GM18907 (cell line): ENCODE results near the gene NPIPB2.

Experiments
- ATAC-seq: cut with Tn5 transposase; IDR thresholded peaks from one replicate; pipeline ENCODE4 v1.9.1; 2021; ENCODE audit warnings: mild to moderate bottlenecking, moderate library complexity; ENCODE audit not compliant: unreplicated experiment

NPIPB2 gene

DNA sequence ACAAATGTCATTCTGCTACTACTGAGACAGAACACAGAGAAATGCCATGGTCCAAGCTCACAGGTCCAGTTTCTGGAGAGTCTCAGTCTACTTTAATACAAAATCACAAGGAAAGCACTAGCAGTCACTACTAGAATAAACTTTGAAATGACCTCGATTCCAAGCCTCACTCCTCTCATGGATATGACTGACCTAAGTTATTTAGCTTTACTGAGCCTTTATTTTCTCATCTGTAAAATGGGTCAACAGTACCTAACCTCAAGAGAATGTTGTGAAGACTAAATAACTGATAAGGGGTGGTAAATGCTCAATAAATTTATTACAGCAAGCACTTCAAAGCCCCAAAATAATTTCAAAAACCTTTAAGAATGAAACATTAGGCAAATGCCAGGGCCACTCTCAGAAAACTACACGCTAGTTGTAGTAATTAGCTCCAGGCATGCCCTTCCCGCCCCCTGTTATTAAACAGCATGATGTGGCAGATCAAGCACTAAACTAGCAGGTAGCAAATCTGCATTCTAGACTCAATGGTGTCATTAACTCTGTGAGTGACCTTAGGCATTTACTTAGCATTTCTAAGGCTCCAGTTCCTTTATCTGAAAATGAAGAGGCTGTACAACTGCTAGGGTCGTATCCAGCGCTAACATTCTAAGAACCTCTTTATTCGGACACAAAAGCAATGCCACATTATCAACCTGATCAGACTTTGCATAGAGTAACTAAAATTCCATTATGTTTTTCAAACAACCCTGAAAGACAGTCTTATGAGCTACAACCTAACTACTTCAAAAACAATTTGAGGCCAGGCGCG is 34.5 kb downstream of the NPIPB2 start:
- ATAC-seq: no peak

GRCh38 chr16:11903906-11904305 is 37.9 kb downstream of the NPIPB2 start:
- ATAC-seq: no peak

DNA sequence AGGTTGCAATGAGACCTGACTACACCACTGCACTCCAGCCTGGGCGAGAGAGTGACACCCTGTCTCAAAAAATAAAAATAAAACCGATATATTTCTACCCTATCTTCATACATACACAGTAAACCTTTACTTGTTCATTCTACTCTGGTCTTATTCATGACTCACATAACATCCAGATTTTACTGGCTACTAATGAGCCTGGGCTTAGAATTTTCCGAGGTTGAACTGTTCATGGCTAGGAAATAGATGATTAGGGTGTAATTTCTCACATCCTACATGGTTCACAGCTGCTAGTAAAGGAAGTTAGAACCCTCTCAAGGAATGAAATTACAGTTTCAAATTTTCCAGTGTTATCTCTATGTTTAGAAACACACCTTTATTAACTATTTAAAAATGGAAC is 40.8 kb downstream of the NPIPB2 start:
- no peak for ATAC-seq

GRCh38 chr16:11896486-11897176 is 45.2 kb downstream of the NPIPB2 start:
- ATAC-seq: no peak

- no peak for ATAC-seq
Measured at GRCh38 chr16:11893571-11893970, 48.3 kb downstream of the NPIPB2 start.

- ATAC-seq: no peak
Measured at GRCh38 chr16:11892761-11893160, 49.1 kb downstream of the NPIPB2 start.

- ATAC-seq: no peak
Measured at GRCh38 chr16:11890231-11890965, 51.4 kb downstream of the NPIPB2 start.

DNA sequence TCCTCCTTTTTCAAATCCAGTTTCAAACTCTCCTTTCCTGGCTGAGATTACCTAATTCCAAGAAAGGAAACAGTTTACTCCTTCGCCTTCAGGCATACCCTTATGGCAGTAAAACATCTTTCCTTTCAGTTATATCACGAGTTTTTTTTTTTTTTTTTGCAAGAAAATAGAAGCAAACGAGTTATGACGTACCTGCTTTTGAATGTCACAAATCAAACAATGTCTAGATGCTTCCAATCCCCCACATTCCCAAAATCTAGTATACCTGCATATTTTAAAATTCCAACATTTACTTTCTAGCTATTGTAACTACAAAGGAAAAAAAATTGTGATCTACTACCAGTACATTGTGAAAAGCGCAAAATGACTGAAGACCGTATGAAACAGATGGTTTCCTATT is 55.0 kb downstream of the NPIPB2 start:
- ATAC-seq: no peak

DNA sequence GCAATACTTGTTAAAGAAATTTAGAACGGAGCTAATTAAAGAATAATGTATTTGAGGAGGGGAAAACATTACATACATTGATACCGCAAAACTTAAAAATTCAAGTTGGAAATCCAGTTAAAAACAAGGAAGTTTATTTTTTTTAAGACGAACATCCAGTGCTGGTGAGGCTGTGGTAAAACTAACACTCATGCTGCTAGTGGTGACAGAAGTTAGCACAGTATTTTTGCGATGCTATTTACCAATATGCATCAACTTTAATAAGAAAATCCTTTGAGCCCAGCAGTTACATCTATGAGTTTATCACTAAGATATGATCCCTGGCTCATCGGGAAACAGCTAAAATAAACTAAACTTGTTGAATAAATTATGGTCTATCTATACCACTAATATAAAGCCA is 57.8 kb downstream of the NPIPB2 start:
- ATAC-seq: no peak

DNA sequence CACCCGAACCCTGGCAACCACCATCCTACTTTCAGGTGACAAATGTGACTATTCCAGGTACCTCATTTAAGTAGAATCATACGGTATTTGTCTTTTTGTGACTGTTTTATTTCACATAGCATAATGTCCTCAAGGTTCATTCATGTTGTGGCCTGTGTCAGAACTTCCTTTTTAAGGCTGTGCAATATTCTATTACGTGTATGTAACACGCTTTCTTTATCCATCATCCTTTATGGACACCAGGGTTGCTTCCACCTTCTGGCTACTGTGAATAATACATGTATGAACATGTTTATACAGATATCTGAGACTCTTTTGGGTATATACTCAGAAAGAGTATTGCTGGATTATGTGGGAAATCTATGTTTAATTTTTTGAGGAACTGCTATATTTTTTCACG is 61.8 kb downstream of the NPIPB2 start:
- no peak for ATAC-seq

GRCh38 chr16:11877374-11877773 is 64.5 kb downstream of the NPIPB2 start:
- ATAC-seq: no peak
